Dedifferentiated amniotic fluid mesenchymal stem cell (primary cell): ENCODE results near the gene FMNL2.

ENCODE experiments used
- DNase-seq: peaks from one replicate; pipeline ENCODE4 v3.0.0-alpha.2; 2016; ENCODE audit errors: extremely low spot score

FMNL2 gene

GRCh38 chr2:152426801-152427200 is 91.8 kb downstream of the FMNL2 start:
- no peak for DNase-seq

GRCh38 chr2:152427902-152428301 is 92.9 kb downstream of the FMNL2 start:
- DNase-seq: no peak

DNA sequence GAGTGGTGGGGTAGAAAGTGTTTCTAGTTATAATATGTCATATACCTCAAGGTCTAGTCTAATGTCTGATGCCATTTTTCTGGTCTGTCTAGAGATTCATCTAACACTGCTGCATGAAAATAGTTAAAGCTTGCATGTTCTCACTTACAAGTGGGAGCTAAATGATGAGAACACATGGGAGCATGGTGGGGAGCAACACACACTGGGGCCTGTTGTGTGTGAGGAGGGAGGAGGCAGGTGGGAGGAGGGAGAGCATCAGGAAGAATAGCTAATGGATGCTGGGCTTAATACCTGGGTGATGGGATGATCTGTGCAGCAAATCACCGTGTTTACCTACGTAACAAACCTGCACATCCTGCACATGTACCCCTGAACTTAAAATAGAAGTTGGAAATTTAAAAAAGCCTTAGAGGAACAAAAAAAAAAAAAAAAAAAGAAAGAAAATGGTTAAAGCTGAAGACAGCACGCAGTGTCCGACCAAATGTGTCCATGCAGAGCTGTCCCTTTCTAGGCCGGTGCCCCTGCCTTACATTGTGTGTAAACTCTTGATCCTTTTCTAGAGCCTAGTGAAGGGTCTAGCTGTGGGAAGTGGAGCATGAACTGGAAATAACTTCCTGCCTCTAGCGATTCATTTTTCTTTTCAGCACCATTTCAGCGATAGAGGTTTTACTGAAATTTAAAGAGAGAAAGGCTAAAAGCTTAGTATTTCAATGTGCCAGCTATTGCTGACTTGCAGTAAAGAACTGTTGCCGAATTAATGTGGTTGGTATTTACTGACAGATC is 94.0 kb downstream of the FMNL2 start:
- no peak for DNase-seq

DNA sequence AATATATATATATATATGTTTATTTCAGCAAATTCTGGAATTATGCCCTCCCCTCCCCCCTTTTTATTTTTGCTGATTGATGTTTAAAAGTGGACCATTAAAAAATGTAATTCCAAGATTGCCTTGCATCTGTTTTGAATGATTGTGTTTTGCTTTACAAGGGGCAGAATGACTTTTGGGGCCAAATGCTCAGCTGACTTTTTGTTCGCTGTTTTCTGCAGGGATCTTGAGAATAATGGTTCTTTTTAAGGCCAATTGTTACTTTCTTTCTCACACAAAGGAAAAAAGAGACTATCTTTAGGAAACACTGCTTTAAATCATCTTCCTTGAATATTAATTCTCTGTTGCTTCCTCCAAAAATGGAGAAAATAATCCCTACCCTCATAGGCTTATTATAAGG is 95.9 kb downstream of the FMNL2 start:
- no peak for DNase-seq

DNA sequence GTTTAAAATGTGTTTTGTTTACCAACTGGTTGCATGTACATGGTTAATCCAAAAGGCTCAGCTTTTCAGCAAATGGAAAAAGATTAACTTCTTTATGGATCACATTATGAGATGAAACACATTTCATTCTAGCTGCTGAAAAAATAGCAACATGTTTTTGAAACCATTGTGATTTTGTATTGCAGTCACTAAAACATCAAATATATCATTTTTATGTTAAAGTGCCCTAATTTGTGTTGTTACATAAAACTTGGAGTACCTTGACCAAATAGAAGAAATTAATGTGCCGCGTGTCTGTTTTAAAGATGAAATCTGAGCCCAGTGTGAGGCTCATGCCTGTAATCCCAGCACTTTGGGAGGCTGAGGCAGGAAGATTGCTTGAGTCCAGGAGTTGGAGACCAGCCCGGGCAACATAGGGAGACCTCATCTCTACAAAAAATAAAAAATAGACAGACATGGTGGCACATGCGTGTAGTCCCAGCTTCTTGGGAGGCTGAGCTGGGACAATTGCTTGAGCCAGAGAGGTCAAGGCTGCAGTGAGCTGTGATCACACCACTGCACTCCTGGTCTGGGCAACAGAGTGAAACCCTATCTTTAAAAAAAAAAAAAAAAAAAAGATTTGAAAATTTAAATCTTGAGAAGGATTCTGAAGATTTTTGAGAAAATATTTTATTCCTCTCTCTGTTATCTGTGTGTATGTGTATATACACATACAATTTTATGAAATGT is 96.6 kb downstream of the FMNL2 start:
- DNase-seq: no peak

GRCh38 chr2:152432206-152432653 is 97.3 kb downstream of the FMNL2 start:
- DNase-seq: peak; percentile 75

DNA sequence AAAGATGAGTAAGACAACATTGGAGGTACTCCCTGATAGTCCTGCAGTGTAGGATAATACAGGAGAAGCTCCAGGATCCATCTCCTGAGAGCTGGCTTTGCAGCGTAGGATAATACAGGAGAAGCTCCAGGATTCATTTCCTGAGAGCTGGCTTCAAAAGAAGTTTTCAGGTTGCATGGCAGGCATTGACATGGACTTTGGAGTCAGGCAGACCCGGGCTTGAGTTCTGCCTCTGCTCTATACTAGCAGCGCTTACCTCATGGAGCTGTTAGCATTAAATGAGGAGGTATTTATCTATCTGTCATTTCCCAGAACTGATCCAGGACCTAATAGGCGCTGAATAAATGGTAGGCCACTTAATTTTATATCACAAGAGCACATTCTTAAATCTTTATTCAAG is 97.8 kb downstream of the FMNL2 start:
- DNase-seq: no peak

DNA sequence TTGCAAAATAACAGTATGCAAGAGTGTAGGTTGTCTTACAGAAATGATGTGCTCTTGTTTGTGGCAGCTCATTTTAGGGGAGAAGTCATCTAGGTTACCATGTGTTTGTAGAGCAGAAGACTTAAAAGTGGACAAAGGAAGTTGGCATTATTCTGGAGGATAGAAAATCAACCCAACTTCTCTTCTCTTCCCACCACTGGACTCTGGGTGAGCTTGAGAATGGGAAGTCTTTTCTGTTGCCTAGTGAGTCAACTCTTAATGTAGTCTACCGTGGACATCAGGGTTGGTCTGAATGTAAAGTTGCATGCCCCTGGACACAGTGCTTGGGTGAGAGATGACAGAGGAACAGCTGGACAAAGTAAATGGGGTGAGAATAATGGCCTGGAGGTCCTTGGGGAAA is 98.3 kb downstream of the FMNL2 start:
- no peak for DNase-seq

DNA sequence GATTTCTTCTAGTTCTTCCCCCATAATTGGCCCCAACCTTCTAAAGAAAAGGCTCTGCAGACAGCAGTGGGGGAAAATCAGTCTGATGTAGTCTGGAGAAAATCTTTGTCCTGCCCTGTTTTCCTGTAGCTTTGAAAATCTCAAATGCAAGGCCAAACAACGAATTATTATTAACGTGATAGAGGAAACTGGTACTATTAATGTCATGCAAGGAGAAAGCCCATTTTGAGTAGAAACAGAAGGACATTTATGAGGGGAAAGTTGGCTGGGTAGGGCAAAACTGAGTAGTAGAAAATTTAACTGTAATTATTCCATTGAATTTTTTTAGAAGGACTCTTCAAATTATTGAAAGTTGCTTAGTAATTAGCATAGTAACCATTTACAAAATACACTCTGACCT is 98.8 kb downstream of the FMNL2 start:
- no peak for DNase-seq

DNA sequence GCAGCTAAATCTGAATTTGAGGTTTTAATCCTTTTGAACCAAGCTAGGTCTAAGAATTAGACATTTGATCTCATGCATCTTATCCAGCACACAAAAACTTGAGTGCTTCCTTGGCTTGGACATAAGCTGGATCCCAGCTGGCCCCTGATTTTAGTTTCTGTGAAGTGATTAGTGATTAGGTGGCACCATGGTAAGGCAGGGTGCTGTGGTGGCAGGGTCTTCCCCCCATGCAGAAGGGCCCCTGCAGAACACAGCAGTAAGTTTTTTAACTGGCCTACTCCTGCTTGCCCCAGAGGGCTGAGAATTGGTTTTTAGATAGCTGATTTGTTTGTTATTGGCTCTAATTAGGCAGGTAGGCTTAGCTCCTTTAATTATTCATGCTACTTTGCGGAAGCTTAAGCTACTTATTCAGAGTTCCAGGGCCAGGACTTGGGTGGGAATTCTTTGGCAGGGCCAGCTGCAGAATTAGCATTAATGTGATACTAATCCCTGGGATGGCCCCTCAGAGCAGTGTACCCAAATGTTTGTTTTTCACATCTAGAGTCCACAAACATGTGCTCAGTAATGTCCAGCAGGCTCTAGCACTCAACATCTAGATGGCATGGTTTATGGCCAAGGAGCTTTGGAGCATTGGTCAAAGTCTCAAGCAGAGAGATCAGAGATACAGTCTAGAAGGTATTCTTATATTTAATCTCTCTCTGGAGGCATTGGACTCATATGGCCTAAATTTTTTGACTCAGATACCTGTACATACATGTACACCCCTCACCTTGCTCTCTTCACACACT is 99.6 kb downstream of the FMNL2 start:
- no peak for DNase-seq

DNA sequence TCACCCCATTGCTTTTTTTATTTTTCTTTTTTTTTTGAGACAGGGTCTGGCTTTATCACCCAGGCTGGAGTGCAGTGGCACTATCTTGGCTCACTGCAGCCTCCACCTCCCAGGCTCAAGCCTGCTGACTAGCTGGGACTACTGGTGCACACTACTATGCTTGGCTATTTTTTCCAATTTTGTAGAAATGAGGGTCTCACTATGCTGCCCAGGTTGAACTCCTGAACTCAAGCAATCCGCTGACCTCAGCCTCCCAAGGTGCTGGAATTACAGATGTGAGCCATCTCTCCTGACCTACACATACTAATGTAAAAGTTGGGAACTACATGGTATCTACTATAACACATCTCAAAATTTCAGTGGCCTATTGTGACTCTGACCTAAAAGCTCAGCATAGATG is 101.2 kb downstream of the FMNL2 start:
- DNase-seq: no peak

DNA sequence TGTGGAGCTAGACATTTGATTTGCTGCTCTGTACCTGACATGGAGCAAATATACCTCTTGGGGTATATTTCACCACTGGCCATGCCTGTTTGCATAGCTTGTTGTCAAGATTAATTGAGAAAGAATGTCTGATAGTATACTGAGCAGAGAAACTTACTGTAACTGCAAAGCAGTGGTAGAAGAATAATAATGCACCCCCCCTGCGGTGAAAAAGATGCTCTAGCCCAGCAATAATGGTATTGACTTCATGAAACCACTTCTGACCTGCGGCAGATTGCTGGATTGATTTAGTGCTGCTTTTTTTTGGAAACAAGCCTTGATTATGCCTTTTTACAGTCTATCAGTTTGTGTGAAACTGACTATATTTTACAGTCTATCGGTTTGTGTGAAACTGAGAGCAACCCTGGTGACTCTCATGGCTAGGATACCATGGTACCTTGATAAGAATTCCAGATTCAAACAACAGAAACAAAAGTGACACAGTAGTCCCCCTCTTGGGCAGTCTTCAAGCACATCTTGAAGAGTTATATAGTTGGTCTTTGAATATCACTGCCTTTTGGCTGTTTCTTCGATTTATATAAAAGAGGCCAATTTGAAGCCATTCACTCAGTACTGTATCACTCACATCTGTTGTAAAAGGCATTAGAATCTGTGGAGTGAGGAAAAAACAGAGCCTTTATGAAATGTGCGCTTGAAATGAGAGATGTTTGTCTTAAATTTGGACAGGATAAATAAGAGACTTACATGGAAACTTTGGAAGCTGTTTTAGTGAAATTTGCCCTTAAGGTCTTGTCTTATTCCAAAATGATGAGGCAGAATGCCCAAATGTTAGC is 102.5 kb downstream of the FMNL2 start:
- no peak for DNase-seq

DNA sequence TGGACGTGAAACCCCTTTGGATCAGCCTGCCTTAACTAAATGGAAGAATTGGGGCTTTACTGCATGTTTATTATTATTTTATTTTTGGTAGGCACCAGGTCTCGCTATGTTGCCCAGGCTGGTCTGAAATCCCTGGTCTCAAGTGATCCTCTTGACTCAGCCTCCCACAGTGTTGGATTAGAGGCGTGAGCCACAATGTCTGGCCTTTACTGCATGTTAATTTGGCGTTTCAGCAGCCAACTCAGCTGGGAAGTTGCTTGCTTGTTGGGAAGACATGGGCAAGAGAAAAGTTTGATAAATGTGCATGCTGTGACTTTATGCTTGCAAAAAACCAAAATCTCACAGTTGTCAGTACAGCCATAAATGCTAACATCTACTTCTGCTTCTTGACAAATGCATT is 105.1 kb downstream of the FMNL2 start:
- no peak for DNase-seq

DNA sequence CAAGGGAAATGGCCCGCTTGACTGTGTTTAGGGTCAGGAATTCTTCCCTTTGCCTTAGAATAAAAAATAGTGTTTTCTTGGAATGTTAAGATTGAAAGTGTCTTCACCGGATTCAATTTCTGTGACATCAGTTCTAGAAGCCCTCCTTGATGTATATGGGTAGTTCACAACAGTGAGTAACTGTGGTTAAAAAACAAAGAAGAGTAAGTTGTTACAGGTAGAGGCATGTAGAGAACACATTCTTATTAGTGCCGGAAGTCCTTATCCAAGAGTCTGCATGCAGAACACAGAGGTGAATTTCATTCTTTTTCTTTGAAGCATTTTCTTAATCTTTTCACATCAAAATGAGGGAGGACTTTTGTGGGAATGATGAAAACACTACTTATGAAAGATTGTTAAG is 105.5 kb downstream of the FMNL2 start:
- no peak for DNase-seq

DNA sequence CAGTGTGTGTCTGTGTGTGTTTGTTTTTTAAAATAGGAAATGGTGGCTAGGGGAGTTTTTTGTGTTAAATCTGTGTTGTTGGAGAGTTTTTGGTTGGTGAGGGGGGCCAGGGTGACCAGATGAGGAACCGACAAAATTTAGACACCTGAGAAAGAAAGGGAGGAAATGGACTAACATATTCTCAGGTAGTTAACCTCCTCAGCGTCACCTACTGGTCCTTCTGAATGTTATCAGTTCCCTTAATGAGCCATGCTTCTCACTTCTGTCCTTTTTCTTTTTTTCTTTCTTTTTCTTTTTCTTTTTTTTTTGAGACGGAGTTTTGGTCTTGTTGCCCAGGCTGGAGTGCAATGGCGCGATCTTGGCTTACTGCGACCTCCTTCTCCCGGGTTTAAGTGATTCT is 107.0 kb downstream of the FMNL2 start:
- no peak for DNase-seq

DNA sequence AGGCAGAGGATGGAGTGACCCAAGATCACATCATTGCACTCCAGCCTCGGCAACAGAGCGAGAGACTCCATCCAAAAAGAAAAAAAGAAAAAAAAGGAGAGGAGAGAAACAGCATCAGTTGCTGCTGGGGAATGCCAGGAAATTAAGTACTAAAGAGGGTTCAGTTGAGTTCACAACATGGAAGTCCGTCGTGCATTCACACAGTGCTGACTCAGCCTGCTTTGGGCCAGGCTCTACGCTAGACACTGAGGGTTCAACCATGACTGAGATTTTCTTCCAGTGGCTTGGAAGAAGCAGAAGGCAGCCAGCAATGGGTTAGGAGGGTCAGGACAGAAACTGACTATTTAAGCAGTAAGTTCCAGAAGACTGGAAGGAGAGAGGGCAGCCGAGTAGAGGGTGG is 108.8 kb downstream of the FMNL2 start:
- no peak for DNase-seq

- DNase-seq: no peak
Observed at GRCh38 chr2:152444448-152444847, 109.5 kb downstream of the FMNL2 start.

DNA sequence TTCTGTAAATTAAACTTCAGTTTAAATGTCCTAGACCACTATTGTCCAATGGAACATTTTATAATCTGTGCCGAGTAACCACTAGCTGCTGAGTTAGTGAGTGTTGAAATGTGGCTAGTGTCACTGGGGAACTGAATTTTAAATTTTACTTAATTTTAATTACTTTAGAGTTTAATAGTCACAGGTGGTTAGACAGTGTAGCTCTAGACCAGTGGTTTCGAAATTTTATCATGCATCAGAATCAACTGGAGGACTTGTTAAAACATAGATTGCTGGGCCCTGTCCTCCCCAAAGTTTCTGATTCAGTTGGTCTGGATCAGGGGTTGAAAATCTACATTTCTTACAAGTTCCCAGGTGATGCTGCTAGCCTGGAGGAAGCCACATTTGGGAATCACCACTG is 110.4 kb downstream of the FMNL2 start:
- no peak for DNase-seq

GRCh38 chr2:152445791-152446201 is 110.8 kb downstream of the FMNL2 start:
- peak; percentile 51 for DNase-seq

- no peak for DNase-seq
Observed at GRCh38 chr2:152446213-152446612, 111.2 kb downstream of the FMNL2 start.

GRCh38 chr2:152447897-152448296 is 112.9 kb downstream of the FMNL2 start:
- no peak for DNase-seq

DNA sequence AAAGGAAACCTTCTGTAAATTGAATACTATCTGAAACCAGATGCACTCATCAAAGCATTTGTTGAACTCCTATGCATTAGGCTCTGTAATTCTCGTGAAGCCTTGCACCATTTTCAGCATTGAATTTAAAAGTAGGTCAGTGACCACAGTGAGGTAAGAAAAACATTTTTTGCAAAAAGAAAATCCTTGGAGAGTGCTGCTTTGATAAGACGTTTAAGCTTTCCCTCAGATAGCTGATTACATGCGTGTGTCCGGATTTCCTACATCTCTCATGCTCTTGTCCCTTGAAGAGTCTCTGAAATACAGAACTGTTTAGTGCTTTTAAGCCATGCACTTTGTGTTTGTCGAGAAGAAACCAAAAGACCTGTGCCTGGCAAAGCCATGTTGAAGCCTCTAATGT is 113.6 kb downstream of the FMNL2 start:
- DNase-seq: no peak
